ENCODE results near the gene LYZL6. TPM values are rescaled to one million over a fixed set of nuclear protein-coding genes. Genes with fewer than 3 reads are reported as not detected.

The LYZL6 gene
- total RNA-seq, 1 experiment from 2014 or later, result not detected

Other genes starting within 250 kb of the LYZL6 start
- 17.4 to 25.4 TPM (median 25.3 TPM) in 3 replicates for gene RASL10B, start 212.1 kb downstream of the LYZL6 start, total RNA-seq (2021)
- 0.07 to 0.30 TPM (median 0.15 TPM) in 3 replicates for gene GAS2L2, start 190.5 kb downstream of the LYZL6 start, total RNA-seq (2021)
- gene C17orf50, start 182.8 kb downstream of the LYZL6 start, total RNA-seq (2021), result 0.30 to 0.89 TPM (median 0.35 TPM) in 3 replicates
- gene MMP28, start 148.1 kb downstream of the LYZL6 start, total RNA-seq (2021), result 0.22 TPM in 1 of 3 replicates, not detected in the others
- 273 to 322 TPM (median 316 TPM) in 3 replicates for gene TAF15, start 134.2 kb downstream of the LYZL6 start, total RNA-seq (2021)
- not detected in 3 replicates for gene HEATR9, start 74.8 kb downstream of the LYZL6 start, total RNA-seq (2021)
- 0.17 to 0.37 TPM (median 0.27 TPM) in 3 replicates for gene CCL5, start 63.4 kb downstream of the LYZL6 start, total RNA-seq (2021)
- gene RDM1, start 12.9 kb downstream of the LYZL6 start, total RNA-seq (2021), result 4.7 to 6.4 TPM (median 5.2 TPM) in 3 replicates
- gene CCL16, start 37.8 kb upstream of the LYZL6 start, total RNA-seq (2021), result not detected in 3 replicates
- not detected in 3 replicates for gene CCL14, start 43.0 kb upstream of the LYZL6 start, total RNA-seq (2021)
- gene CCL15, start 57.8 kb upstream of the LYZL6 start, total RNA-seq (2021), result not detected in 3 replicates
- not detected in 3 replicates for gene CCL23, start 74.3 kb upstream of the LYZL6 start, total RNA-seq (2021)
- gene CCL18, start 120.6 kb upstream of the LYZL6 start, total RNA-seq (2021), result not detected in 3 replicates
- gene CCL3, start 146.4 kb upstream of the LYZL6 start, total RNA-seq (2021), result 0.44 to 0.72 TPM (median 0.55 TPM) in 3 replicates
- gene CCL4, start 160.1 kb upstream of the LYZL6 start, total RNA-seq (2021), result 0.37 to 1.2 TPM (median 0.48 TPM) in 3 replicates
- 6.3 to 7.9 TPM (median 7.7 TPM) in 3 replicates for gene TBC1D3B, start 232.9 kb upstream of the LYZL6 start, total RNA-seq (2021)